NOMO-1 treated with dmso at 0.1 percent for 144 hours (cell line): ENCODE measurements around the gene THAP5.
"Not testable (repeated sequence)": the region's sequence is repeated elsewhere in the genome, so short reads cannot be mapped to it uniquely, and the experiment has no call there.

Experiments used
- DNase-seq: peaks from one replicate; lab custom pipeline; 2025; ENCODE audit not compliant: unreplicated experiment; lab: John Stamatoyannopoulos, UW

Gene THAP5

DNA sequence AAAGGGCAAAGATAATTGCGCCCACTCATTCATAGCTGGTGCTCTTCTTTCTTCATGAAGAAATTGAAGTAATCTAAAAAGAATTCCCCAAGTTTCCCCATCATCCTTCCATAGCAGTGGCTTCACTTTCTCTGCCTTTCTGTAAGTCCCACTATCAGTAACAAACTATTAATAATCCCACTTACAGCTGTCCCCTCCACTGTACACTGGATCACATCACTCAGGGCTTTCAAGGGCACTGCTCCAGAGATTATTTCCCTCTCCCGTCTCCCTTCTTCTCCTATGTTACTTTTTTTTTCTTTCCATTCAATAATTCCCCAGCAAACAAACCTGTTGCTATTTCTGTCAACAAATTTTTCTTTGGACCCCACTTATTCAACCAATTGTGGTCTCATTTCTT is 16.3 kb upstream of the THAP5 start:
- no peak for DNase-seq

DNA sequence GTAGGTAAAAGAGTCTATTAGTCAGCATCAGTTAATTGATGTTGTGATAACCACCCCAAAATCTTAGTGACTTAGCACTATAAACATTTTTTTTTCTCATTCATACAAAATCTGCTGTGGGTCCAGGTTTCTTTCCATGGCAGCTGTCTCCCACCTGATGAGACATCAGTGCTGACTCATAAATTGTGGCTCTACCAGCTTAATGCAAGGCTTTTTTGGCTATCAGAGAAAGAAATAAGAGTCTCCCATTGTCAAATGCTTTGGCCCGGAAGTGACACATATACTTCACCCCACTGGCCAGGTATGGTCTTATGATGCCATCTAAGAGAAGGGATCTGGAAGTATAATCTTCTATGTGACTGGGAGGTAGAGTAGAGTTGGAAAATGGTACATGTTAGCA is 14.7 kb upstream of the THAP5 start:
- DNase-seq, result no peak

DNA sequence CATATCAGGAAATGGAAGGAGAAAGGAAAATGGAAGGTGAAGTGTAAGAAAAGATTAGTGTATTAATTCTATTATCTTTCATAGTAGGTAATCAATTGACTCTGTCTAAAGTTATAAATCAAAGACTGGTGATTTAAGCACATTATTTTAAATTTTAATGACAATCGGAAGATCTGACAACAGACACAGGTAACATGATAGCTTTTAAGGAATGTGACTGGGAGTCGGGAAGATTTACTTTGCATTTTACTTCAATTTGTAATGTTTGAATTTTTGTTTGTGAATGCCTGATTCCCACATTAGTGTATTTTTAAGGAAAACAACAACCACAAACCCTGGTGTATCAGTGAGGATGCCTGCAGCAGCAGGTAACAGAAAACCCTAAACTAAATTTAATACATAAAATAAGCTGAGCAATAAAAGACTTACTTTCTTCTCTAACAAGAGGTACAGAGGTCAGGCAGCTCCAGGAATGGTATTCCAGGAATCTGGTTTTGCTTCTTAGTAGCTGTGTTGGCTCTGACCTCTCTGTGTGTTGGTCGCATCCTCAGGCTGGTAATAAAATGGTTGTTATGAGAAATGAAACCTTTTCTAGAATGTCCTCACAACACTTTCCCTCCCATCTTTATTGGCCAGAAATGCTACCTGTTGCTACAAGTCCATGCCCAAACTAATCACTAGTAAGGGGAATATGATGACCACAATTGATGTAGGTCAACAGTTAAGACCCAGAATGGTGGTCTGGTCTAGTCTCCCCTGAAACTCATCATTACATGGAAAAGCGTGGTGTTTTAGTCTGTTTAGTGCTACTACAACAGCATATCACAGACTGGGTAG is 12.4 kb upstream of the THAP5 start:
- DNase-seq, result no peak

DNA sequence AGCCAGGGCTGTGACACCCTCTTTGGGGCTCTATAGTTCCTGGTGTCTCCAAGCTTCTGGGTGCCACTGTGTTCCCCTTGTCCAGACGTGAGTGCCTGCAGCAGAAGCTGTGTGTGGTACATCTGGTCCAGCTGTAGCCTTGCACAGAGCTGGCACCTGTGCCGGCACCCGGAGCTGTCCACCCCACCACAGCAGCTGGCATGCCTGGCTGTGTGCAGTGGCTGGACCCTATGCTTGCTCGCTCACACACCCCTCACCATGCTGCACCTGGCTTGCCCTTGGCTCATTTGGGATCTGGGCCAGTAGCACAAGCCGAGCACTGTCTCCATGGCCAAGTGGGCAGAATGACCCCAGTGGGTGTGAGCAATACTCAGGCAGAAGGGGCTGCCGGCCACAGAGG is 10.8 kb upstream of the THAP5 start:
- DNase-seq, result no peak

DNA sequence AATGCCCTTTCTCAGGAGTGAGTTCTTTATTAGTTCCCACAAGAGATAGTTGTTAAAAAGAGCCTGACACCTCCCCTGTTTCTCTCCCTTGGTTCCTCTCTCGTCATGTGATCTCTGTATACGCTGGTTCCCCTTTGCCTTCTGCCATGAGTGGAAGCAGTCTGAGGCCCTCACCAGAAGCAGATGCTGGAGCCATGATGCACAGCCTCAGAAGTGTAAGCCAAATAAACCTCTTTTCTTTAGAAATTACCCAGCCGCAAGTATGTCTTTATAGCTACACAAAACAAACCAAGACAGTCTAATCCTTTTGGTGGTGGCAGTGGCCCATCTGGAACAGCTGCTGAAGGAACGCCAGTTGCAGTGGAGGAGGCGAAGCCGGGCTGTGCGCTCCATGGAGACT is 9.4 kb upstream of the THAP5 start:
- DNase-seq, result no peak

DNA sequence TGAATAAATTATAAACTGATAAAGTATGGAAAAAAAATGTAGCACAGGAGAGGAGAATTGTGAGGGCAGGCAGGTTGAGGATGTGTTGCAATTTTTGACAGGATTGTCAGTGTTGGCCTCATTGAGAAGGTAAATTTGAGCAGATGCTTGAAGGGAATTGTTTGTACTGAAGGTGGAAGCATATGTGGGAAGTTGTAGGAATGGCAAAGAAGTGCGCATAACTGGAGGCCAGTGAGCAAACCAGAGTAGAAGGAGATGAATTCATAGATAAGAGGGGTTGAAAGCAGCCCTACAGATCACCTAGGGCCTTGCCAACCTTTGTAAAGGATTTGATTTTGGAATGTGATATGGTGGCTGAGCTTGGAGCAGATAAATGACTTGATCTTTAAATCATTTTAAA is 6.6 kb upstream of the THAP5 start:
- DNase-seq, result no peak

DNA sequence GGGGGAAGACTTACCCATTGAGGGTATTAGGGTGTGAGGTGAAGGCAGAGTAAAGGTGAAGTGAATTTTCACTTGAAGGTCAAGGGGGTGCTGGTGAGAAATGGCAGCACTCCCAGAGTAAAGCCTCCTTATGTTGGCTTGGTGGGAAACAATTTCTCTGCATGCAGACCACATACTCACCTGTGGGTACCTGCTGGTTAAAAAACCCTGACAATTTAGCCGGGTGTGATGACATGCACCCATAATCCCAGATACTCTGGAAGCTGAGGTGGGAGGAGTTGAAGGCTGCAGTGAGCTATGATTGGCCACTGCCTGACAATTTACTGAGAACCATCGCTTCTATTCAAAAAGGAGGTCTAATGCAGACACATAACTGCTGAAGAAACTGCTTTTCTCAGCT is 5.7 kb upstream of the THAP5 start:
- DNase-seq, result no peak

DNA sequence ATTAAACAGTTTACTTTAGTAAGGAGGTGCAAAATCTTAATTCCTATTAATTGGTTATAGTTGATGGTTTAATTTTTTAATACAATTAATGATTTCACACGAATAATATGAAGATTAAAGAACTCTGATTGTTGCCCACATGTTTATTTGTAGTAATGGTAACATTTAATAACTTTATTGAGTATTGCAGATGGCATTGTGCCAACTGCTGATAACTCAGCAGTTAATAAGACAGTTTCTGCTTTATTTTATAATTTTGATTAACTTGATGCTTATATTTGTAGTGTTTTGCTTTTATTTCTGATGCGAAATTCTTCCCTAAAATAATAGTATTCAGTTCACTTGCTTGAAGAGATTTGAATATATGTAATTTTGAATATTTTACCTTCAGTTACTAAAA is 3.0 kb upstream of the THAP5 start:
- DNase-seq, result no peak

DNA sequence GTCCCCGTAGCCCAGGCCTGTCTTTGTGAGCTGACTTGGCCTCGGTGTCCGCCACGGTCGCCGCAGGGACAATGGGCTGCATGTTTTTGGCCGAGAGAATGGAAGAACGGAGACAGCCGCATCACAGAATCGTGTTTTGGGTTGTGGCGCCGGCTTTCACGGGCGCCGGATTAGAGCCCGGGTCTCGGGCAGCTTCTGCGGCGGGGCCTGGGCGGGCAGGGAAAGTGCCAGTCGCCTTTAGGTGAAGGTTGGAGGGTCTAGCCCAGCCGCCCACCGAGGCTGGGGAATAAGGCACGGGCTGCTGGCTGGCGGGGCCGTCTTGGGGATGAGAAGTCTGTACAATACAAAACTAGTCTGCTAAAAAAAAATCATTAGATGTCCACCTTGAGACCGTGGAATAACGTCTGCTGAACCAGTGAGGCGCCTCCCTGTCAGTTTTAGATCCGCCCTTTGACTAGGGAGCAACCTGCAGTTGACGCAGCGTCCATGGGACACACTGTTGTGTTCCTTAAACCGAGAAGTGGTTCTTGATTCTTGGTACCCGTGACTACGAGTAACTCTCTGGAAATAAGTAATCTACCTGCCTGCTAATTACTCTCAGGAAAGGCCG is 745 bp upstream of the THAP5 start:
- no peak for DNase-seq

DNA sequence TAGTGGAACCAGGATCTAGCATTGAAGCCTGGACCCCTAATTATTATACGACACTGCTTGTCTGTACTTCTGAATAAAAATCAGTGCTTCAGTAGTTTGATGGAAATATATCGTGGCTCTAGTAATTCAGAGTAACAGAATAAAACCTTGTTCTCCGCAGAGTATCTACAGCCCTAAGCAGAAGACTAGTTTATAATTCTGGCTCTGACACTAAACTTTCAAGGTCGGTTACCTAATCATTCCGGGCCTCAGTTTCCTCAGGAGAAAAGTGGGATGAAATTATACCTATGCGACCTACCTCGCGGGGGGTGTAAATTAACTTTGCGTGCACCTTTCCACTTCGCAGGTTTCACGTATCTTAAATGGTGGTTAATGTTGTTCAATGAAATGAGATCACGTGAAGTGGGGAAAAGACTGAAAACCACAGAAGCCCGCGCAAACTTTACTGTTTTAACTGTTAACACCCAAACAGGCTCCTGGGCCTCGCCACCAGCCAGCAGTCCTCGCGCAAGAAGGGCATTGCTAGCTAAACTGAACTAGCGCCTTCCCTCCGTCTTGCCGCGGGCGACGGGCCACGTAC is 615 bp downstream of the THAP5 start:
- DNase-seq, result no peak

DNA sequence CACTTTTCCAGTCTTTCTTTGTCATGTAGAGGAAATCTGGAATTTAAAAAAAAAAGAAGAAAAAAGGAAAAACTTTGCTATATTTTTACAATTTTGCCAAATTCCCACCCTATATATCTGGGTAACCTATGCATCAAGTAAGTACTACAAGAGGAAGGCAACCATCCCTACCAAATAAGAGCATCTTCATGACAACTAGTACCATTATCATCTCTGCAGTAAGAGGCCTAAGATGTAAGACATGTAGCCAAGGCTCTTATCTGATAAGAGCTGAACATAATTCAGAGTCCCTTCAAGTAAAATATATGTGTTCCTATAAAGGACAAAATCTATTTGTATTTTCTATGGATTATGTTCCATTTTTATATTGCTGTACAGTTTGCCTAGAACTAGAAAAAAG is 3.5 kb downstream of the THAP5 start:
- no peak for DNase-seq

DNA sequence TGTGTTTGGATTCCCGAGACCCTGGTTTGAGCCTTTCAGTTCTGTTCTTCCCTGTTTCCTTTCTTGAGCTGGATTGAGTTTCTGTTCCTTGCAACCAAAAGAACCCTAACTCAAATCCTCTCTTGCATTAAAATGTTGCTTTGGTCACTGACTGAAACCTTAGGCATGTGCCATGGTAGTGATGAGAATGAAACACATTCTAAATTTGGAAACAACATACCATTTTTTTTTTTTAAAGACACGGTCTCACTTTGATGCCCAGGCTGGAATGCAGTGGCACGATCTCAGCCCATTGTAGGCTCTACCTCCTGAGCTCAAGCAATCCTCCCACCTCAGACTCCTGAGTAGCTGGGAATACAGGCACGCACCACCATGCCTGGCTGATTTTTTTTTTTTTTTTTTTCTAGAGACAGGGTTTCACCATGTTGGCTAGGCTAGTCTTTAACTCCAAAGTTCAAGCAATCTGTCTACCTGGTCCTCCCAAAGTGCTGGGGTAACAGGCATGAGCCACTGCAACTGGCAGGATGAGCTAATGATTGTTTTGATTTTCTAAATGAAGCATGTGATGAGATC is 8.4 kb downstream of the THAP5 start:
- no peak for DNase-seq

DNA sequence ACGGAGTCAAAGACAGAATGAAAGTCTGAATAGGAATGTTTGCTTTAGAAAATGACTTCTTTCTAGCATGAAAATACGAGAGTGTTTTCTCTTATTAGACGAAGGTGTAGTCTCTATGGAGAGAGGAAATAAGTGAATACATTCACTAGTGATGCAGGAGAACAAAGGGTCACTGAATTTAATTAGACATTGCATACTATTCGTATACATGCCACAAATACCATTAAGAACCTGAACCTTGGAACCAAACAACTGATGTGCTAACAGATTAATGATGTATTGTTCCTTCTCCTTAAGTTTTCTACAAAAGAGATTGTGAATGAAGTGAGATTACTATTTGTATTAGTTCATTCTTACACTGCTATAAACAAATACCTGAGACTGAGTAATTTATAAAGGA is 10.3 kb downstream of the THAP5 start:
- no peak for DNase-seq

DNA sequence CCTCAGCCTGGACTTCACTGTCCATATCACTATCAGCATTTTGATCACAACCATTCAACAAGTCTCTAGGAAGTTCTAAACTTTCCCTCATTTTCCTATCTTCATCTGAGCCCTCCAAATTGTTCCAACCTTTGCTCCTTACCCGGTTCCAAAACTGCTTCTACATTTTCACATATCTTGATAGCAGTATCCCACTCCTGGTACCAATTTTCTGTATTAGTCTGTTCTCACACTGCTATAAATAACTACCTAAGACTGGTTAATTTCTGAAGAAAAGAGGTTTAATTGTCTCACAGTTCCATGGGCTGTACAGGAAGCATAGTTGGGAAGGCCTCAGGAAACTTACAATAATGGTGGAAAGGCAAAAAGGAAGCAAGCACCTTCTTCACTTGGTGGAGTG is 11.9 kb downstream of the THAP5 start:
- no peak for DNase-seq

DNA sequence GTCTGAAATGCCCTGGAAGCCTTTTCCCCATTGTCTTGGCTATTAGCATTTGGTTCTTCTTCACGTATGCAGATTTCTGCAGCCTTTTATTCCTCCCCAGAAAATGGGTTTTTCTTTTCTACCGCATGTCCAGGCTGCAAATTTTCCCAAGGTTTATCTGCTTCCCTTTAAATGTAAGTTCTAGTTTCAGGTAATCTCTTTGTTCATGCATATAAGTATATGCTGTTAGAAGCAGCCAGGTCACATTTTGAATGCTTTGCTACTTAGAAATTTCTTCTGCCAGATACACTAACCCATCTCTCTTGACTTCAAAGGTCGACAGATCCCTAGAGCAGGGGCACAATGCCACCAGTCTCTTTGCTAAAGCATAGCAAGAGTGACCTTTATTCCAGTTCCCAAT is 12.3 kb downstream of the THAP5 start:
- no peak for DNase-seq

DNA sequence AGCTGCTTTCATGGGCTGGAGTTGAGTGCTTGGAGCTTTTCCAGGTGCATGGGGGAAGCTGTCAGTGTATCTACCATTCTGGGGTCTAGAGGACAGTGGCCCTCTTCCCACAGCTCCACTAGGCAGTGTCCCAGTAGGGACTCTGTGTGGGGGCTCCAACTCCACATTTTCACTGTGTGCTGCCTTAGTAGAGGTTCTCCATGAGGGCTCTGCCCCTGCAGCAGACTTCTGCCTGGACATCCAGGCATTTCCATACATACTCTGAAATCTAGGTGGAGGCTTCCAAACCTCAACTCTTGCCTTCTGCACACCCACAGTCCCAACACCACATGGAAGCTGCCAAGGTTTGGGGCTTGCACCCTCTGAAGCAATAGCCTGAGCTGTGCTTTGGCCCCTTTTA is 12.8 kb downstream of the THAP5 start:
- not testable (repeated sequence) for DNase-seq

DNA sequence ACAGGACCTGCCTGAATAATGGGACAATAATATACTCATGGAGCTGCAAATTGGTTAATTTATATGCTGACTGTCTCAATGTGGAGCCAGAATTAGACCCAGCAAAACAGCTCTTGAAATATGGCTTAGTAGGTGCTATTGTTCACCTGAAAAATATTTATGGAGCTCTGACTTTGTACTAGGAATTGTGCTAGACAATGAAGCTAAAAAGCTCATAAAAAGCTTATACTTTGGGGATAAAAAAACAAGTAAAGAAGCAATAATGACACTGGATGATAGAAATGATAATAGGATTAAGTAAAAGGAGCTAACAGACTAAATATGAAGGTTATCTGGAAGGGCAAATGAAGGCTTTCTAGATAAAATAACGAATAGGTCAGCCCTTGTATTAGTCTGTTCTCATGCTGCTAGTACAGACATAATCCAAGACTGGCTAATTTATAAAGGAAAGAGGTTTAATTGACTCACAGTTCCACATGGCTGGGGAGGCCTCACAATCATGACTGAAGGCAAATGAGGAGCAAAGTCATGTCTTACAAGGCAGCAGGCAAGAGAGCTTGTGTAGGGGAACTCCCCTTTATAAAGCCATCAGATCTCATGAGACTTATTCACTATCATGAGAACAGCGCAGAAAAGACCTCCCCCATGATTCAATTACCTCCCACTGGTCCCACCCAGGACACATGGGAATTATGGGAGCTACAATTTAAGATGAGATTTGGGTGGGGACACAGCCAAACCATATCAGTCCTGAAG is 21.2 kb downstream of the THAP5 start:
- not testable (repeated sequence) for DNase-seq

DNA sequence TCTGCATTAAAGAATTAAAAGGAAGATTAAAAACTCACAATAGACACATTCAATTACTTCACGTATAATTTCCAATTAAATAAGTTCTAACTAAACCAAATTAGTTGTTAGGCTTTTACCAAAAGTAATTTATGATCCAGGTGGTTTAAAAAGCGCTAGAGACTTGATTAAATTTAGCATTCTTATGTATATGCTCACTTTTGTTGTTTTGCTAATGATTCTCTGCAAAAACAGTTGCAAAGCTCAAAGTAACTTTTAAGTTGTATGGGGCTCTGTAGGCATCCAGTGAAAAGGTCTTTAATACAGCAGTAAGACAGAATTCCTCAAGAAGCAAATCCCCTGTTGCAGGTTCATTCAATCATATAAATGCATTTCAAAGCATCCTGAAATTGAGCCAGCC is 28.0 kb downstream of the THAP5 start:
- no peak for DNase-seq

DNA sequence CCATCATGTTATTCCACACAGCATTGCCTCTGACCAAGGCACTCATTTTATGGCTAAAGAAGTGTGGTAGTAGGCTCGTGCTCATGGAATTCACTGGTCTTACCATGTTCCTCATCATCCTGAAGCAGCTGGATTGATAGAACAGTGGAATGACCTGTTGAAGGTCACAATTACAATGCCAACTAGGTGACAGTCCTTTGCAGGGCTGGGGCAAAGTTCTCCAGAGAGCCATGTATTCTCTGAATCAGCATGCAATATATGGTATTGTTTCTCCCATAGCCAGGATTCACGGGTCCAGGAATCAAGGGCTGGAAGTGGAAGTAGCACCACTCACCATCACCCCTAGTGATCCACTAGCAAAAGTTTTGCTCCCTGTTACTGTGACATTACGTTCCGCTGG is 30.8 kb downstream of the THAP5 start:
- DNase-seq, result not testable (repeated sequence)

DNA sequence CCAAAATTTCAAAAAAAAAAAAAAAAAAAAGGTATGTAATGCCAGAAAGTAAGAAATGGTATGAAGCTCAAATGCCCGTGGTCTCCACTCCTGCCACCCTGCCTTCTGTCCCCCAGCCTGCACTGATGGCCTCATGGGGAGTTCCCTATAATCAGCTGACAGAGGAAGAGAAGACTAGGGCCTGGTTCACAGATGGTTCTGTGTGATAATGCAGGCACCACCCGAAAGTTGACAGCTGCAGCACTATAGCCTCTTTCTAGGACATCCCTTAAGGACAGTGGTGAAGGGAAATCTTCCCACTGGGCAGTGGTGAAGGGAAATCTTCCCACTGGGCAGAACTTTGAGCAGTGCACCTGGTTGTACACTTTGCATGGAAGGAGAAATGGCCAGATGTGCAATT is 31.3 kb downstream of the THAP5 start:
- not testable (repeated sequence) for DNase-seq

DNA sequence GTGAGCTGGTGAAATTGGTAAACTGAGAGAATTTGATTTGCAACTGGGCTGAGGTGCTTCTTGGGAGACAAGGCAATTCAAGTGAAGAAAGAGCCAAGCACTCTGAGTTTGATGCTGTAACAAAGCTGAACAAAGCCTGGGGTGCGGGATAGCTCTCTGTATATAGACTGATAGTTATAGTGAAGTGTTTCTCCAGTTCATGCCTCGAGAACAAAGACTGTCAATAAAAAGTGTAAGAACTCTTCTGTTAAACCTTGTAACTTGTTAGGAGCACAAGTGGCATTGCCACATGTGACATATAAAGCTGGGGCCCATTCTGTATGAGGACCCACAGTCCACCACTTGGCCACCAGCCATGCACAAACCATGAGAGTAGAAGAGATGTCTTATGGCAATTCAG is 32.3 kb downstream of the THAP5 start:
- DNase-seq, result no peak
